Measurements from ENCODE around the gene VDR.

DNA sequence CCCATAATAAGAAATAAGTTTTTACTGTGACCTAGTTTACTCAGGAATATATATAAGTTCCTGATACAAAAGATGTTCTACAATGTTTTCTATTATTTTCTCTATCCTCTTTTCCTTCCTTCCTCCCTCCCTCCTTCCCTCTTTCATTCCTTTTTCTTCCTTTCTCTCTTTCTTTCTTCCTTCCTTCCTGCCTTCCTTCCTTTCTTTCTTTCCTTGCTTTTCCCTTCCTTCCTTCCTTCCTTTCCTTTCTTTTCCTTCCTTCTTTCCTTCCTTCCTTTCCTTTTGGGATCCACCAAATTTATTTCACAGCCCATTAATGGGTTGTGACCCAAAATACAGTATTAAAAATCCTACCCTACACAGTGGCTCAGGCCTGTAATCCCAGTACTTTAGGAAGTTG lies 3.9 kb upstream of the VDR start:
- no peak for TF ChIP-seq EZH2 (optimal IDR thresholded peaks at IDR 0.05; ENCODE audit: low read depth, low read length)
- TF ChIP-seq, protein P1, sequence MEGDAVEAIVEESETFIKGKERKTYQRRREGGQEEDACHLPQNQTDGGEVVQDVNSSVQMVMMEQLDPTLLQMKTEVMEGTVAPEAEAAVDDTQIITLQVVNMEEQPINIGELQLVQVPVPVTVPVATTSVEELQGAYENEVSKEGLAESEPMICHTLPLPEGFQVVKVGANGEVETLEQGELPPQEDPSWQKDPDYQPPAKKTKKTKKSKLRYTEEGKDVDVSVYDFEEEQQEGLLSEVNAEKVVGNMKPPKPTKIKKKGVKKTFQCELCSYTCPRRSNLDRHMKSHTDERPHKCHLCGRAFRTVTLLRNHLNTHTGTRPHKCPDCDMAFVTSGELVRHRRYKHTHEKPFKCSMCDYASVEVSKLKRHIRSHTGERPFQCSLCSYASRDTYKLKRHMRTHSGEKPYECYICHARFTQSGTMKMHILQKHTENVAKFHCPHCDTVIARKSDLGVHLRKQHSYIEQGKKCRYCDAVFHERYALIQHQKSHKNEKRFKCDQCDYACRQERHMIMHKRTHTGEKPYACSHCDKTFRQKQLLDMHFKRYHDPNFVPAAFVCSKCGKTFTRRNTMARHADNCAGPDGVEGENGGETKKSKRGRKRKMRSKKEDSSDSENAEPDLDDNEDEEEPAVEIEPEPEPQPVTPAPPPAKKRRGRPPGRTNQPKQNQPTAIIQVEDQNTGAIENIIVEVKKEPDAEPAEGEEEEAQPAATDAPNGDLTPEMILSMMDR (IDR thresholded peaks at IDR 0.05; ENCODE audit: low read length): no peak
- TF ChIP-seq EZH2phosphoT487 (IDR thresholded peaks at IDR 0.05; ENCODE audit: low read length): no peak
